ENCODE data around the gene NIN. TPM values are rescaled to one million over a fixed set of nuclear protein-coding genes. Genes with fewer than 3 reads are reported as not detected.

Gene NIN
- total RNA-seq, 6 experiments from 2014 or later: 6.4 to 10.9 (median 7.5) TPM

GRCh38 chr14:50736932-50737419, 94.0 kb downstream of the NIN start:
- peaks cover 0 to 3% (median under 1%) of the 10 kb centered on the region in 4 donors for H3K36me3 ChIP-seq
- ATAC-seq: no peak
- WGBS (ENCODE audit: insufficient coverage, low coverage, low lambda C conversion rate, missing lambda C conversion rate): 88% methylated on average over 3 of the region's 6 CpGs
- H3K9me3 ChIP-seq: no peaks in the 10 kb centered on the region
- TF ChIP-seq CTCF (IDR thresholded peaks at IDR 0.05) (no peak), POLR2A (IDR thresholded peaks at IDR 0.05) (no peak)
- H3K4me1 ChIP-seq: no peaks in the 10 kb centered on the region
- H3K27me3 ChIP-seq: no peaks in the 10 kb centered on the region
- H3K4me3 ChIP-seq: no peak overlapping the region
- no peak for DNase-seq
- intact Hi-C loops (cut with DNase I): no loop called here
- no peak overlapping the region for H3K27ac ChIP-seq

- H3K27me3 ChIP-seq: no peaks in the 10 kb centered on the region
- intact Hi-C loops (cut with DNase I): no loop called here
- H3K9me3 ChIP-seq: no peaks in the 10 kb centered on the region
- ATAC-seq: no peak
- WGBS (ENCODE audit: insufficient coverage, low coverage, low lambda C conversion rate, missing lambda C conversion rate): 86% methylated on average over 4 of the region's 4 CpGs
- no peak for DNase-seq
- TF ChIP-seq CTCF (IDR thresholded peaks at IDR 0.05) (no peak), POLR2A (IDR thresholded peaks at IDR 0.05) (no peak)
- H3K27ac ChIP-seq: no peak overlapping the region
- H3K4me3 ChIP-seq: no peak overlapping the region
- H3K36me3 ChIP-seq: peaks cover 0 to 3% (median under 1%) of the 10 kb centered on the region in 4 donors
- H3K4me1 ChIP-seq: no peaks in the 10 kb centered on the region
These were observed 95.8 kb downstream of the NIN start for GRCh38 chr14:50734950-50735695.

- H3K36me3 ChIP-seq: peaks cover 0 to 3% (median under 1%) of the 10 kb centered on the region in 4 donors
- no peak for DNase-seq
These were observed 97.5 kb downstream of the NIN start for GRCh38 chr14:50733494-50733893.

DNA sequence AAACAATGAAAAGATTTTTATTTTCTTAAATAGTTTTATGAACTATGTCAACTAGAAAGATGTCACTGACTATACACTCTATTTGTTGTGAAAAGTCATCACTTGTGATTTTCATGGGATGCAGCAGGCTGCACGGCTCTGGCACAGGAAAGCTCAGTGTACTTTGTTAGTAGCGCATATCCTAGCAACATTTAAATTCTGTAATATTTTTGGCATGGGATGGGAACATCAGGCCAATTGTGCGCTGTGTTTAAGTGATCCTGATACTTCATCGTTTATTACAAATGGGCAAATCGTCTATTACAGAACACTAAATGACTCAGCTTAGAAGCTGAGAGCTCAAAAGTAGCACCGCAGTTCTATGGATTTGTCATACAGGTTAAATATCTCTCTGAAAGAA, 102.1 kb downstream of the NIN start:
- Histone ChIP-seq H3K36me3 (no peaks in the 10 kb centered on the region), H3K4me1 (no peaks in the 10 kb centered on the region), H3K27ac (no peak overlapping the region), H3K4me3 (no peak overlapping the region), H3K27me3 (no peaks in the 10 kb centered on the region), H3K9me3 (no peaks in the 10 kb centered on the region)
- DNase-seq: no peak
- intact Hi-C loops (cut with DNase I): no loop called here
- 85% methylated on average over 3 of the region's 6 CpGs for WGBS (ENCODE audit: insufficient coverage, low coverage, low lambda C conversion rate, missing lambda C conversion rate)
- ATAC-seq: no peak
- TF ChIP-seq CTCF (IDR thresholded peaks at IDR 0.05): no peak
- TF ChIP-seq POLR2A (IDR thresholded peaks at IDR 0.05): no peak

More at GRCh38 chr14:50733494-50733893, 97.5 kb downstream of the NIN start:
- intact Hi-C loops (cut with DNase I): no loop called here
- Histone ChIP-seq H3K27me3 (no peaks in the 10 kb centered on the region), H3K9me3 (no peaks in the 10 kb centered on the region), H3K4me1 (no peaks in the 10 kb centered on the region), H3K27ac (no peak overlapping the region), H3K4me3 (no peak overlapping the region)
- no peak for TF ChIP-seq CTCF (IDR thresholded peaks at IDR 0.05)
- TF ChIP-seq POLR2A (IDR thresholded peaks at IDR 0.05): no peak
- ATAC-seq: no peak
- 90% methylated on average over 2 of the region's 2 CpGs for WGBS (ENCODE audit: insufficient coverage, low coverage, low lambda C conversion rate, missing lambda C conversion rate)

Measured in right lobe of liver (tissue), 6 donors.